Hematopoietic multipotent progenitor cell treated with erythropoietin and hydrocortisone succinate and interleukin-3 and kit ligand, for 4 days (in vitro differentiated cells): Measurements from ENCODE around the gene UCHL3.

Source experiments
- DNase-seq: peaks from one replicate; pipeline ENCODE4 v3.0.0-alpha.2; 2015

The UCHL3 gene

GRCh38 chr13:75550159-75550567, 572 bp downstream of the UCHL3 start:
- DNase-seq, result peak; percentile 84

DNA sequence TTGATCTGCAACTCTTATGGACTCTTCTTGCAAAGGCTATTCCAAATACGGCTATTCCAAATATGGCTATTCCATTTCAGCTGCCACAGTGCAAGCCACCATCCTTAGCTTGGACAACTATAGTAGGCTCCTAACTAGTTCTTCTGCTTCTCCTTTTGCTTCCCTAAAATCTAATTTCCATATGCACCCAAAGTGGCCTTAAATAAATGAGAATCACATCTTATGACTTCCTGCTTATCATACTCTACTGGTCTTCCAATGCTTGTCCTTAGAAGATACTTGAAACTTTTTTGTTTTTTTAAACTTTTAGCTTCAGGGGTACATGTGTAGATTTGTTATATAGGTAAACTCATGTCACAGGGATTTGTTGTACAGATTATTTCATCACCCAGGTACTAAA, 4.9 kb downstream of the UCHL3 start:
- DNase-seq, result no peak

- no peak for DNase-seq
Measured at GRCh38 chr13:75554981-75555380, 5.4 kb downstream of the UCHL3 start.

DNA sequence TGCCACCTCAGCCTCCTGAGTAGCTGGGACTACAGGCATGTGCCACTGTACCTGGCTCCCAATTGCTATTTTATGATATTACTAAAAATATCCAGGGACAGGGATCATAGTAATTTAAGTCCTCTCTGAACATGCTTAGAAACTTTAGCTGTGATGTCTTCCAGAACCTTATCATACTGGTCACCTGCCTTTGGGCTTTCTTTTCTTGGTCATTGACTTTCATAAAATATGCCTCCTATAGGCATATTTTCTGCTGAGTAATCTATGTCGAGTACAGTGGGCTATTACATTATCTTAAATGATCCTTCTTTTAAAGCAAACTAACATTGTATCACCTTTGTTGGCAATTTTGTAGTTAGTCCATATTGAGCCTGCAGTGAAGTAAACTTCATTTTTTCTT, 6.2 kb downstream of the UCHL3 start:
- no peak for DNase-seq

- no peak for DNase-seq
Measured at GRCh38 chr13:75556961-75557360, 7.4 kb downstream of the UCHL3 start.

- DNase-seq, result no peak
Measured at GRCh38 chr13:75558145-75558840, 8.7 kb downstream of the UCHL3 start.

- peak; percentile 36 for DNase-seq
Measured at GRCh38 chr13:75566658-75567057, 17.1 kb downstream of the UCHL3 start.

DNA sequence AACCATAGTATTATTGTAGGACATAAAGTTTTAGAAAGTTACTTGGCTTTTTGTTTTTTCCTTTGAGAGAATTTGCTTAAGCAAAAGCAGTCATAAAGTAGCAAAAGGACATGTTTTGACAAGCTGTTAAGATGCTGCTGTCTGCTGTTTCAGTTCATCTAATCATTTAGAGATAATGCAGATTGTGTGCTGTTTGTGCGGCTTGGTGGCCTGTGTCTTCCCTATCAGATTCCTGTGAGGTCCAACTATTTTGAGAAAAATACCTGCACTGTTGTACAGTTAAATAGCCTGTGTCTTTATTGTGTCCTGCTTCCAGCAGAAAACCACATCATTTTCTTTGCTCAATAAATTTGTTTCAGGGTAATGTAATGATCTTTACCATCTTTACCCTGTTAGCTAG, 20.0 kb downstream of the UCHL3 start:
- DNase-seq, result no peak

DNA sequence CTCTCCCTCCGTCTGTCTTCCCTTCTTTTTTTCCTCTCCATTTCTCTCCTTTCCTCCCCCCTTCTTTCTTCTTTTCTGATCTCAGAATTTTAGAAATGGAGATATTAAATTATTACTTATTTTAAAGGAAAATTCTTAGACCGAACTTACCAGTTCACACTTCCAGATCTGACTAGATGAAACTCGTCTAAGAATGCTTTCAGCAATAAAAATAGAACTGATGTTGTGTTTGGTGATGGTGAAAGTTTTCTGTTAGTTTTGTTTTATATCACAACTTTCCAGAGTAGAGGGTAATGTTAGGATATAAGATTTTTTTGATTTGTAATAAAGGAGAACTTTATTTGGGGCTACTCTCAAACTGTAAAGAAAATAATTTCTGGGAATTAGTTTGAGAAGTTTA, 29.9 kb downstream of the UCHL3 start:
- no peak for DNase-seq

DNA sequence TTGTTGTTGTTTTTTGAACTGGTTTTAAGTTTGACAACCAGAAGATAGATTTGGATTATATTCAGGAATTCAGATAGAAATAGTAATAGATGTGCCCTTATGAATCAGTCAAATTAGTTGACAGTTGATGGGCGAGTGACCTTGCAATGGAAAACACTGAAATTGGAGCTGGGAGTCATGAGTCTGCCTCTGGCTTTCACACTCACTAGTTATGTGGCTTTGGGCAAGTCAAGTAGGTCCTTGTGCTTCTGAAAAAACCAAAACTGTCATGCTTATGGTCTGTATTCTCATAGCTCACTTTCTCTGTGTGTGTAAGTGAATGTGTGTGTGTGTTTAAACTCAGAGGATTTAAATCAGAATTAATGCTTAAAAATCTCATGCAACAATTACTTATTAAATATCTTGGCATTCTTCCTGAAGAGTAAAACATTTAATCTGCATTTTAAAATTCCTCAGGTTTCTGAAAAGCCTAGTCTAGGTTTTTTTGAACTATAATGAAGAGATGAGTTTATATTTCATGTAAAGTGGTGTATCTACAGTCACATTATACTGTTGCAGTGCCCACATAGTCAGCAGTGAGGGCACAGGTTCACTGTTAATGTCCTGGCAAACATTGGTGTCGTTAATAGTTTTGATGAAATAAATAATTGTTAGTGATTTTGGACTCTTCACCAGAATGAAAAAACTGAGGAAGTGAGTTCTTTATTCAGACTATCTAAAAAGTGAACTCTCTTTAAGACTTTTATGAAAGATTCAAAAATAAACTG, 32.5 kb downstream of the UCHL3 start:
- no peak for DNase-seq

DNA sequence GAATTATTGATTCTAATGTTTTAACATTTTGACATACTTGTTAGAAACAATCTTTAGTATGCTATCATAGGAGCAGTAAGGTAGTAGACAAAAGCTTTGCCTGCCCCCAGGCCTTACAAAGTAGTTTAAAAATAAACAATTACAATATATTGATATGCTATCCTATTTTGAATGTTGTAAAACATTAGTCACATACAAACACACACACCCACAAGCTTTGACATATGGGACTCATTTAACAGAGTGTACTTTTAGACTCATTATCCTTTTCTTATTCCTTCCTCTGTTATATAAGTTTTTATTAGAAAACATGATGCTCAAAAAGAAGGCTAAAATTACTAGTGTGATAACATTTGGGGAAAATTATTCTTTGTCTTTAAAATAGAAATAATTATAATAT, 33.5 kb downstream of the UCHL3 start:
- DNase-seq, result no peak

GRCh38 chr13:75585153-75585552, 35.6 kb downstream of the UCHL3 start:
- DNase-seq, result peak; percentile 10

- peak; percentile 25 for DNase-seq
Measured at GRCh38 chr13:75587679-75588078, 38.1 kb downstream of the UCHL3 start.

GRCh38 chr13:75596657-75597182, 47.1 kb downstream of the UCHL3 start:
- no peak for DNase-seq

GRCh38 chr13:75600371-75600770, 50.8 kb downstream of the UCHL3 start:
- DNase-seq, result no peak

DNA sequence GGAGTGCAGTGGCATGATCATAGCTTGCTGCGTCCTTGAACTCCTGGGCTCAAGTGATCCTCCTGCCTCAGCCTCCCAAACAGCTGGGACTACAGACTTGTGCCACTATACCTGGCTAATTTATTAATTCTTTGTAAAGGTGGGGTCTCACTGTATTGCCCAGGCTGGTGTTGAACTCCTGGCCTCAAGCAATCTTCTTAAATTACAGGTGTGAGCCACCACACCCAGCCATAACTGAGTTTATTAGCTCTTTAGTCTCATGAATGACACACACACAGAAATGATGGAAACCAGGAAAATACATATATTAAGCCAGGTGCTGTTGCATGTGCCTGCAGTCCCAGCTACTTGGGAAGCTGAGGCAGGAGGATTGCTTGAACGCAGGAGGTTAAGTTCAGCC, 53.4 kb downstream of the UCHL3 start:
- no peak for DNase-seq

- DNase-seq, result no peak
Measured at GRCh38 chr13:75607447-75607846, 57.9 kb downstream of the UCHL3 start.

DNA sequence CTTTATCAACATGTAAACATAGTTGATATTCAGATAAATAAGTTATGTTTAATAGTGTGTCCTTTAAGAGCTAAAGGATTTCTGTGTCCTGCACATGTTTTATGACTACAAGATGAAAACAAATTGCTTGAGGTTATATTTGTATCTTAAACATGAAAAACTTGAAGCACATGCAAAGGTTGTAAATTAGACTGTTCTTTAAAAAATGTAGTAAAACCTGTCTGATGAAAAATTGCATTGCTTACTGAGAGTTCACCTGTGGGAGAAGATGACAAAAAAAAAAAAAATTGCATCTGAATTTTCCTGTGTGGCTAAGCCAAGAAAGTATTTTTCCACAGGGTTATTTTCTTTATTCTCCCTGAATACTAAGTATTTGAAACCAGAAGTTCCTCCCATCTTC, 60.9 kb downstream of the UCHL3 start:
- no peak for DNase-seq

- no peak for DNase-seq
Measured at GRCh38 chr13:75612354-75612753, 62.8 kb downstream of the UCHL3 start.

DNA sequence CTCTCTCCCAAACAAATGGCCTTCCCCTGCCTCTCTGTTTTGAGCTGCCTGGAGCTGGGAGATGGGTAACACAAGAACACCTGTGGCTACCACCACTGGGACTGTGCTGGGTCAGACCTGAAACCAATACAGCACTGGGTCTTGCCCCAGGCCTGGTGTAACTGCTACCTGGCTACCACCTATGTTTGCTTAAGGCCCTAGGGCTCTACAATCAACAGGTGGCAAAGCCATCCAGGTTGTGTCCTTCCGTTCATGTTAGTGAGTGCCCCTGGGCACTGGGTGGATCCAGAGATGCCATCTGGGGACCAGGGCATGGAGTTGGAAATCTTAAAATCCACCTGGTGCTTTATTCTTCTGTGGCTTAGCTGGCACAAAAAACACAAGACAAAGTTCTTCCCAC, 67.6 kb downstream of the UCHL3 start:
- no peak for DNase-seq

DNA sequence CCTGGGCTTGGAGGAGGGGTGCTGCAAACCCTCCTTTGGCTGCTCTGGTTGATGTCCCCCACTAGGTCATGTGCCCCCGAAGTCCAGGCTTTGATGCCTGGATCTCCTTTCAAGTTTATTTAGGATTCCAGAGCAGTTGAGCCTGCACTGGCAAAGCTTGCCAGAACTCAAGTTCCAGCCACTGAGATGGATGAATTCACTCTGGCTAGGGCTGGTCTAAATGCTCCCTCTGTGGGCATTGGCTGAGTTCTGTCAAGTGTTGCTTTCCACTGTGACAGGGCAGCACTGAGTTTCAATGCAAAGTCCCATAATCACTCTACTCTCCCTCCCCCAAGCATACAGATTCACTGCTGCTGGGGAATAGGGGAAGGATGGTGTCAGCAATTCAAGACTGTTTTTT, 68.7 kb downstream of the UCHL3 start:
- no peak for DNase-seq

GRCh38 chr13:75620020-75620419, 70.4 kb downstream of the UCHL3 start:
- DNase-seq, result no peak

DNA sequence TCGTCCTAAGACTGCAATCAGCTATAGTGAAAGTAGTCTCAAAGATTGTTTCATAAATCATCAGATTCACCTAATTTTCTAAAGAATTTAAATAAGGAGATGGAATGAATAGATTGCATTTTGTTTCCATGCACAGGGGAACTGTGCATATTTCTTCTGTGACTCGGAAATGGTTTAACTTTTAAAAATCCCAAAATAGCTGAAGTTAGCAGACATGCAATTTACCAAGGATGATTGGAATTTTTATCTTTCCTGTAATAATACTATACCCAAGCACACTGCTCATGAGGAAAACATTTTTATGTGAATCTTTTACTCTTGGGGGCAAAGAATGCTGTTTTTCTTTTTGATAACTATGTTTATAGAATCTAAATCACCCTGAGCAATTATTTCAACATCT, 71.6 kb downstream of the UCHL3 start:
- no peak for DNase-seq

- DNase-seq, result no peak
Measured at GRCh38 chr13:75628801-75629200, 79.2 kb downstream of the UCHL3 start.
